SK-N-MC (cell line): ENCODE results near the gene RND3.

ENCODE experiments used
- EZH2 ChIP-seq: fragments of 200-600 bp; sonication (generic); IDR thresholded peaks from one replicate; pipeline ENCODE4 v1.6.1; 2017; ENCODE audit warnings: antibody characterized with exemption
- POLR2AphosphoS5 ChIP-seq: IDR thresholded peaks from 2 replicates; pipeline ENCODE4 v1.6.1; 2012; ENCODE audit warnings: mild to moderate bottlenecking, low read depth, low read length, borderline replicate concordance

GRCh38 chr2:150532879-150533278 is 45.4 kb upstream of the RND3 start:
- TF ChIP-seq EZH2: no peak
- TF ChIP-seq POLR2AphosphoS5: no peak
